KOPT-K1 (cell line): Measurements from ENCODE around the gene ZSCAN31.
"Not testable (repeated sequence)": the region's sequence is repeated elsewhere in the genome, so short reads cannot be mapped to it uniquely, and the experiment has no call there.

ENCODE experiments used
- H3K27ac ChIP-seq: fragments of 200-600 bp; sonication (generic); 2 replicates; pipeline ENCODE4 v1.5.1; 2016; ENCODE audit warnings: antibody characterized with exemption, mild to moderate bottlenecking, low read depth, low read length; ENCODE audit not compliant: poor library complexity, severe bottlenecking
- H3K36me3 ChIP-seq: fragments of 200-600 bp; sonication (generic); 2 replicates; pipeline ENCODE4 v1.5.1; 2017; ENCODE audit warnings: antibody characterized with exemption, mild to moderate bottlenecking, low read length, moderate library complexity; ENCODE audit not compliant: insufficient read depth
- H3K9me3 ChIP-seq: fragments of 200-600 bp; sonication (generic); 2 replicates; pipeline ENCODE4 v1.5.1; 2017; ENCODE audit warnings: antibody characterized with exemption, low read length, mild to moderate bottlenecking; ENCODE audit not compliant: insufficient read depth, poor library complexity, severe bottlenecking

ZSCAN31 gene

GRCh38 chr6:28335564-28336283 is at the start of gene ZSCAN31:
Gene ZSCAN31, minus strand, starts transcription at chr6:28336148. Its CDS starts 6,465 bp downstream, at chr6:28329683.
- Histone ChIP-seq H3K36me3 (no peaks in the 10 kb centered on the region), H3K9me3 (peaks cover 9% of the 10 kb centered on the region), H3K27ac (peak within 1 kb of the TSS; percentile 82)

GRCh38 chr6:28384143-28384533 is 48.2 kb upstream of the ZSCAN31 start:
- Histone ChIP-seq H3K9me3 (no peaks in the 10 kb centered on the region), H3K27ac (no peak overlapping the region), H3K36me3 (no peaks in the 10 kb centered on the region)

GRCh38 chr6:28383235-28384142 is 47.5 kb upstream of the ZSCAN31 start:
- Histone ChIP-seq H3K27ac (no peak overlapping the region), H3K36me3 (no peaks in the 10 kb centered on the region), H3K9me3 (peaks cover 6% of the 10 kb centered on the region)

GRCh38 chr6:28380381-28380780 is 44.4 kb upstream of the ZSCAN31 start:
- no peaks in the 10 kb centered on the region for H3K36me3 ChIP-seq
- H3K9me3 ChIP-seq = peaks cover 9% of the 10 kb centered on the region
- no peak overlapping the region for H3K27ac ChIP-seq

GRCh38 chr6:28378644-28379043 is 42.7 kb upstream of the ZSCAN31 start:
- Histone ChIP-seq H3K36me3 (no peaks in the 10 kb centered on the region), H3K27ac (no peak overlapping the region), H3K9me3 (peaks cover 9% of the 10 kb centered on the region)

- Histone ChIP-seq H3K27ac (no peak overlapping the region), H3K9me3 (peaks cover 9% of the 10 kb centered on the region), H3K36me3 (no peaks in the 10 kb centered on the region)
Observed at GRCh38 chr6:28377879-28378278, 41.9 kb upstream of the ZSCAN31 start.

GRCh38 chr6:28373925-28374324 is 38.0 kb upstream of the ZSCAN31 start:
- peaks cover 8% of the 10 kb centered on the region for H3K9me3 ChIP-seq
- no peaks in the 10 kb centered on the region for H3K36me3 ChIP-seq
- H3K27ac ChIP-seq = no peak overlapping the region

GRCh38 chr6:28371706-28372451 is 35.9 kb upstream of the ZSCAN31 start:
- no peaks in the 10 kb centered on the region for H3K9me3 ChIP-seq
- H3K27ac ChIP-seq = no peak overlapping the region
- no peaks in the 10 kb centered on the region for H3K36me3 ChIP-seq

GRCh38 chr6:28371280-28371679 is 35.3 kb upstream of the ZSCAN31 start:
- Histone ChIP-seq H3K9me3 (no peaks in the 10 kb centered on the region), H3K36me3 (0 out of 2 replicates have a peak, but pooled peaks cover 3% of the 10 kb centered on the region), H3K27ac (no peak overlapping the region)

- H3K36me3 ChIP-seq = peaks cover 11% of the 10 kb centered on the region; the same call in 1 of the 2 replicates
- H3K27ac ChIP-seq = no peak overlapping the region
- no peaks in the 10 kb centered on the region for H3K9me3 ChIP-seq
Observed at GRCh38 chr6:28370440-28370839, 34.5 kb upstream of the ZSCAN31 start.

- H3K27ac ChIP-seq = no peak overlapping the region
- no peaks in the 10 kb centered on the region for H3K9me3 ChIP-seq
- peaks cover 21% of the 10 kb centered on the region for H3K36me3 ChIP-seq
Observed at GRCh38 chr6:28369463-28369862, 33.5 kb upstream of the ZSCAN31 start.

- Histone ChIP-seq H3K9me3 (no peaks in the 10 kb centered on the region), H3K27ac (no peak overlapping the region), H3K36me3 (peaks cover 30% of the 10 kb centered on the region)
Observed at GRCh38 chr6:28368522-28368921, 32.6 kb upstream of the ZSCAN31 start.

GRCh38 chr6:28365590-28365989 is 29.6 kb upstream of the ZSCAN31 start:
- not testable (repeated sequence) for H3K9me3 ChIP-seq, H3K27ac ChIP-seq
- H3K36me3 ChIP-seq = peaks cover 47% of the 10 kb centered on the region

- Histone ChIP-seq H3K9me3 (no peaks in the 10 kb centered on the region), H3K27ac (no peak overlapping the region), H3K36me3 (peaks cover 41% of the 10 kb centered on the region)
Observed at GRCh38 chr6:28360961-28361360, 25.0 kb upstream of the ZSCAN31 start.

GRCh38 chr6:28359562-28359961 is 23.6 kb upstream of the ZSCAN31 start:
- not testable (repeated sequence) for H3K9me3 ChIP-seq, H3K27ac ChIP-seq
- H3K36me3 ChIP-seq = peaks cover 27% of the 10 kb centered on the region
